GM21723 (cell line): ENCODE results near the gene SPATA13.

Source experiments
- ATAC-seq: cut with Tn5 transposase; IDR thresholded peaks from one replicate; pipeline ENCODE4 v1.9.1; 2021; ENCODE audit warnings: mild to moderate bottlenecking, moderate library complexity; ENCODE audit not compliant: unreplicated experiment

Gene SPATA13

GRCh38 chr13:24274452-24275021 lies 114.0 kb downstream of the SPATA13 start:
- peak; percentile 67 for ATAC-seq

- ATAC-seq, result no peak
Measured at GRCh38 chr13:24275041-24275440, 114.5 kb downstream of the SPATA13 start.

GRCh38 chr13:24276306-24276705 lies 115.8 kb downstream of the SPATA13 start:
- ATAC-seq, result no peak

GRCh38 chr13:24276861-24277260 lies 116.3 kb downstream of the SPATA13 start:
- ATAC-seq, result no peak

- ATAC-seq, result no peak
Measured at GRCh38 chr13:24277761-24278160, 117.2 kb downstream of the SPATA13 start.

- no peak for ATAC-seq
Measured at GRCh38 chr13:24279327-24280110, 119.0 kb downstream of the SPATA13 start.

GRCh38 chr13:24280720-24281119 lies 120.2 kb downstream of the SPATA13 start:
- peak; percentile 52 for ATAC-seq

- no peak for ATAC-seq
Measured at GRCh38 chr13:24281188-24282008, 120.9 kb downstream of the SPATA13 start.

GRCh38 chr13:24282256-24282655 lies 121.7 kb downstream of the SPATA13 start:
- no peak for ATAC-seq

- ATAC-seq, result no peak
Measured at GRCh38 chr13:24284889-24285565, 124.5 kb downstream of the SPATA13 start.

GRCh38 chr13:24286624-24287023 lies 126.1 kb downstream of the SPATA13 start:
- ATAC-seq, result no peak

GRCh38 chr13:24287748-24288287 lies 127.3 kb downstream of the SPATA13 start:
- ATAC-seq, result no peak

GRCh38 chr13:24288870-24289269 lies 128.3 kb downstream of the SPATA13 start:
- no peak for ATAC-seq

- no peak for ATAC-seq
Measured at GRCh38 chr13:24290280-24290932, 129.9 kb downstream of the SPATA13 start.

- ATAC-seq, result no peak
Measured at GRCh38 chr13:24292481-24292880, 132.0 kb downstream of the SPATA13 start.

GRCh38 chr13:24293746-24294145 lies 133.2 kb downstream of the SPATA13 start:
- no peak for ATAC-seq

GRCh38 chr13:24299488-24300114 lies 139.1 kb downstream of the SPATA13 start:
- no peak for ATAC-seq

GRCh38 chr13:24301434-24301833 lies 140.9 kb downstream of the SPATA13 start:
- no peak for ATAC-seq

- ATAC-seq, result no peak
Measured at GRCh38 chr13:24301911-24302310, 141.4 kb downstream of the SPATA13 start.

- no peak for ATAC-seq
Measured at GRCh38 chr13:24304620-24305019, 144.1 kb downstream of the SPATA13 start.
